A204.1 (cell line): ENCODE data around the gene FGD2.

Source experiments
- FAIRE-seq: peaks from 2 replicates; lab custom pipeline; 2012; peaks lifted over from hg19 to GRCh38; lab: Jason Lieb, UNC

Gene FGD2

GRCh38 chr6:36997811-36998722 lies 7.4 kb upstream of the FGD2 start:
- no peak for FAIRE-seq

- no peak for FAIRE-seq
Observed at GRCh38 chr6:36998723-36999038, 6.8 kb upstream of the FGD2 start.

GRCh38 chr6:36999061-36999750 lies 6.2 kb upstream of the FGD2 start:
- no peak for FAIRE-seq

- no peak for FAIRE-seq
Observed at GRCh38 chr6:36999751-37000125, 5.7 kb upstream of the FGD2 start.

GRCh38 chr6:37004044-37004980 lies 1.1 kb upstream of the FGD2 start:
- no peak for FAIRE-seq

GRCh38 chr6:37005827-37006567 lies 542 bp downstream of the FGD2 start:
- FAIRE-seq: no peak

- no peak for FAIRE-seq
Observed at GRCh38 chr6:37006793-37007339, 1.4 kb downstream of the FGD2 start.

- FAIRE-seq: no peak
Observed at GRCh38 chr6:37007340-37008043, 2.0 kb downstream of the FGD2 start.

GRCh38 chr6:37008484-37009465 lies 3.3 kb downstream of the FGD2 start:
- FAIRE-seq: no peak

- FAIRE-seq: no peak
Observed at GRCh38 chr6:37010402-37010892, 5.0 kb downstream of the FGD2 start.

GRCh38 chr6:37011656-37012378 lies 6.4 kb downstream of the FGD2 start:
- no peak for FAIRE-seq

GRCh38 chr6:37013516-37014491 lies 8.3 kb downstream of the FGD2 start:
- FAIRE-seq: no peak

- no peak for FAIRE-seq
Observed at GRCh38 chr6:37014667-37015066, 9.2 kb downstream of the FGD2 start.

- no peak for FAIRE-seq
Observed at GRCh38 chr6:37015532-37015931, 10.1 kb downstream of the FGD2 start.

- no peak for FAIRE-seq
Observed at GRCh38 chr6:37016995-37017394, 11.5 kb downstream of the FGD2 start.

GRCh38 chr6:37017606-37018197 lies 12.2 kb downstream of the FGD2 start:
- no peak for FAIRE-seq
